HCT116 (cell line): Measurements from ENCODE around the gene SPEF1. TPM values are rescaled to one million over a fixed set of nuclear protein-coding genes. Genes with fewer than 3 reads are reported as not detected.

Source experiments
- ATAC-seq: fragments of 200-7000 bp; cut with Tn5 transposase; 2 replicates; pipeline ENCODE4 v1.9.1; 2020; ENCODE audit warnings: mild to moderate bottlenecking, moderate library complexity
- BruUV-seq: library from RNA; stranded (reverse); fragments of 400-500 nt; replicated peaks from 2 replicates; lab custom pipeline; 2021; lab: Mats Ljungman, UMichigan
- CTCF ChIA-PET: fragments of 300-600 bp; sonication (Branson Sonifier 250); formaldehyde crosslinking; loops from one replicate; lab custom pipeline; 2021; ENCODE audit warnings: antibody characterized with exemption; lab: Charles Lee
- POLR2A ChIA-PET: fragments of 300-600, 350-600 bp; sonication (Branson Sonifier 250); formaldehyde crosslinking; loops from one replicate; lab custom pipeline; 2021; ENCODE audit warnings: antibody characterized with exemption; lab: Charles Lee
- RAD21 ChIA-PET, 2 experiments: fragments of 300-600 bp; sonication (Branson Sonifier 250); formaldehyde crosslinking; loops; one replicate each; lab custom pipeline; 2023; ENCODE audit warnings: low total read pairs in 2 of 2; ENCODE audit not compliant: uncharacterized antibody in 2 of 2, unreplicated experiment in 2 of 2, low non-redundant PET in 1 of 2; lab: Charles Lee
- DNase-seq: peaks from one replicate; pipeline ENCODE4 v3.0.0-alpha.2; 2010; ENCODE audit warnings: low read depth, low spot score
- H2AFZ ChIP-seq: fragments of 200-600 bp; shearing (Covaris generic), sonication (generic); 2 replicates; pipeline ENCODE4 v1.6.1; 2017; ENCODE audit warnings: low read depth, mixed run types, mixed read lengths, antibody characterized with exemption, low read length; ENCODE audit not compliant: poor library complexity, severe bottlenecking
- H3K27ac ChIP-seq: 2 replicates; pipeline ENCODE4 v1.5.1; 2012; ENCODE audit warnings: low read depth, low read length
- H3K27me3 ChIP-seq: fragments of 200-600 bp; sonication (generic); 2 replicates; pipeline ENCODE4 v1.6.1; 2016; ENCODE audit warnings: mixed run types, low read length, mixed read lengths; ENCODE audit not compliant: insufficient read depth
- H3K36me3 ChIP-seq, 2 experiments: fragments of 200-500 bp in 1 of 2; fragments of 200-600 bp in 1 of 2; sonication (Bioruptor generic) in 1 of 2; sonication (generic) in 1 of 2; 2 replicates each; pipeline versions ENCODE4 v1.5.1 to v1.6.1; 2014 to 2016; ENCODE audit warnings: low read length in 2 of 2, inconsistent platforms in 1 of 2, mixed read lengths in 1 of 2, mixed run types in 1 of 2; ENCODE audit not compliant: insufficient read depth in 2 of 2, control insufficient read depth in 1 of 2
- H3K4me1 ChIP-seq, 2 experiments: fragments of 200-600 bp in 1 of 2; sonication (generic) in 1 of 2; 2 replicates each; pipeline versions ENCODE4 v1.5.1 to v1.6.1; 2012 to 2017; ENCODE audit warnings: low read length in 2 of 2, inconsistent platforms in 1 of 2, mild to moderate bottlenecking in 1 of 2, mixed read lengths in 1 of 2, mixed run types in 1 of 2, moderate library complexity in 1 of 2; ENCODE audit not compliant: insufficient read depth in 2 of 2, control insufficient read depth in 1 of 2
- H3K4me2 ChIP-seq: fragments of 200-600 bp; sonication (generic); 2 replicates; pipeline ENCODE4 v1.6.1; 2017; ENCODE audit warnings: mixed run types, low read length, mixed read lengths
- H3K4me3 ChIP-seq, 2 experiments: fragments of 200-600 bp in 1 of 2; sonication (generic) in 1 of 2; replicated peaks in 1 of 2; 2 replicates each; pipeline ENCODE4 v1.5.1; 2011 to 2016; ENCODE audit warnings: low read length in 2 of 2, control low read depth in 1 of 2, low read depth in 1 of 2, mild to moderate bottlenecking in 1 of 2, mixed read lengths in 1 of 2, mixed run types in 1 of 2
- H3K79me2 ChIP-seq: fragments of 200-600 bp; sonication (generic); 2 replicates; pipeline ENCODE4 v1.6.1; 2017; ENCODE audit warnings: mild to moderate bottlenecking, mixed run types, low read length, moderate library complexity, mixed read lengths; ENCODE audit not compliant: insufficient read depth
- H3K9ac ChIP-seq: fragments of 200-600 bp; sonication (generic); 2 replicates; pipeline ENCODE4 v1.6.1; 2016; ENCODE audit warnings: low read length, mixed read lengths
- H3K9me2 ChIP-seq: fragments of 200-600 bp; sonication (generic), shearing (Covaris generic); 2 replicates; pipeline ENCODE4 v1.6.1; 2017; ENCODE audit warnings: mixed run types, mild to moderate bottlenecking, moderate library complexity; ENCODE audit not compliant: insufficient read depth
- H3K9me3 ChIP-seq, 2 experiments: fragments of 200-500 bp in 1 of 2; fragments of 200-600 bp in 1 of 2; sonication (Bioruptor generic) in 1 of 2; sonication (generic) in 1 of 2; 2 replicates each; pipeline ENCODE4 v1.6.1; 2014 to 2017; ENCODE audit warnings: low read length in 2 of 2, mixed read lengths in 2 of 2, inconsistent platforms in 1 of 2, low read depth in 1 of 2, mild to moderate bottlenecking in 1 of 2, mixed run types in 1 of 2, moderate library complexity in 1 of 2; ENCODE audit not compliant: control insufficient read depth in 1 of 2, insufficient read depth in 1 of 2
- H4K20me1 ChIP-seq: fragments of 200-600 bp; sonication (generic), shearing (Covaris generic); 2 replicates; pipeline ENCODE4 v1.6.1; 2017; ENCODE audit warnings: mixed run types, mild to moderate bottlenecking, moderate library complexity; ENCODE audit not compliant: insufficient read depth
- ELF1 ChIP-seq: IDR thresholded peaks from 2 replicates; pipeline ENCODE4 v1.6.1; 2012; ENCODE audit warnings: low read depth, borderline replicate concordance
- JUND ChIP-seq: IDR thresholded peaks from 2 replicates; pipeline ENCODE4 v1.6.1; 2012
- POLR2AphosphoS5 ChIP-seq: IDR thresholded peaks from 2 replicates; pipeline ENCODE4 v1.6.1; 2011; ENCODE audit warnings: mild to moderate bottlenecking, low read depth, low read length, moderate library complexity
- REST ChIP-seq: IDR thresholded peaks from 2 replicates; pipeline ENCODE4 v1.6.1; 2012; ENCODE audit warnings: low read depth
- SIN3A ChIP-seq: IDR thresholded peaks from 2 replicates; pipeline ENCODE4 v1.6.1; 2012; ENCODE audit warnings: low read depth
- SP1 ChIP-seq: IDR thresholded peaks from 2 replicates; pipeline ENCODE4 v1.6.1; 2012; ENCODE audit warnings: low read depth
- SRF ChIP-seq: IDR thresholded peaks from 2 replicates; pipeline ENCODE4 v1.6.1; 2012; ENCODE audit warnings: low read depth
- ZBTB33 ChIP-seq: IDR thresholded peaks from 2 replicates; pipeline ENCODE4 v1.6.1; 2011; ENCODE audit warnings: mild to moderate bottlenecking, low read length, moderate library complexity; ENCODE audit not compliant: insufficient replicate concordance; ENCODE audit errors: extremely low read depth
- intact Hi-C: fragments of 100-400 bp; cut with micrococcal nuclease; formaldehyde crosslinking; loops from 2 replicates; pipeline ENCODE4 v1.10.0; 2022
- total RNA-seq: library from RNA; stranded (reverse); gene quantifications from one replicate; pipeline ENCODE4 v1.2.1, GENCODE V29; 2021; ENCODE audit not compliant: unreplicated experiment

Gene SPEF1
- total RNA-seq, 1 experiment from 2014 or later, result 0.93 TPM

- ChIA-PET RAD21 (interaction anchor here in 1 of 2 experiments (0.6 to 2.1 kb wide), 3 partner anchors 34 to 1170 kb away, joined by 3 to 6 read pairs (median 3); partner anchors contain the start of gene CENPB), POLR2A (interaction anchor here (0.9 to 3.8 kb wide), 7 partner anchors 11 to 54 kb away, joined by 3 to 16 read pairs (median 5); partner anchors contain the start of genes ADISSP, CDC25B, CENPB and SPEF1), CTCF (interaction anchor here (1.1 to 3.5 kb wide), 7 partner anchors 10 to 251 kb away, joined by 4 to 17 read pairs (median 9); partner anchors contain the start of genes ADISSP, CENPB and SPEF1)
- H3K27me3 ChIP-seq, result no peaks in the 10 kb centered on the region
- H3K36me3 ChIP-seq, result peaks cover 4 to 5% of the 10 kb centered on the region in 2 experiments; a peak in 1 of 4 replicates
- TF ChIP-seq SIN3A (no peak), ZBTB33 (no peak), POLR2AphosphoS5 (no peak), JUND (no peak), ELF1 (no peak), REST (no peak), SP1 (no peak), SRF (no peak)
- H3K27ac ChIP-seq, result peak overlapping the region; percentile 87
- intact Hi-C loops, result no loop called here
- peaks cover 23 to 44% of the 10 kb centered on the region in 2 experiments for H3K4me1 ChIP-seq
- H3K79me2 ChIP-seq, result peaks cover 5% of the 10 kb centered on the region
- H2AFZ ChIP-seq, result no peak overlapping the region
- H3K9me3 ChIP-seq, result no peaks in the 10 kb centered on the region
- no peaks in the 10 kb centered on the region for H4K20me1 ChIP-seq
- TSS peak; percentile 85 for BruUV-seq
- DNase-seq (no peak), ATAC-seq (no peak)
- peak overlapping the region; percentile 84 for H3K4me2 ChIP-seq
- H3K9me2 ChIP-seq, result no peaks in the 10 kb centered on the region
- peak overlapping the region; percentile 70 to 82 for H3K4me3 ChIP-seq
- peak overlapping the region; percentile 81 for H3K9ac ChIP-seq
Measured at GRCh38 chr20:3820901-3821727, 39.9 kb upstream of the SPEF1 start.
